IPS-15b (cell line): ENCODE results near the gene FBXL3.
"Not testable (repeated sequence)": the region's sequence is repeated elsewhere in the genome, so short reads cannot be mapped to it uniquely, and the experiment has no call there.

Source experiments
- H3K27me3 ChIP-seq: one replicate; pipeline ENCODE4 v1.6.1; 2013; ENCODE audit warnings: low read length; ENCODE audit not compliant: control insufficient read depth, insufficient read depth
- H3K36me3 ChIP-seq: one replicate; pipeline ENCODE4 v1.6.1; 2013; ENCODE audit warnings: low read length; ENCODE audit not compliant: control insufficient read depth, insufficient read depth
- H3K4me1 ChIP-seq: one replicate; pipeline ENCODE4 v1.6.1; 2013; ENCODE audit warnings: mild to moderate bottlenecking, low read length; ENCODE audit not compliant: control insufficient read depth, insufficient read depth
- H3K4me3 ChIP-seq: one replicate; pipeline ENCODE4 v1.5.1; 2013; ENCODE audit warnings: low read depth, low read length
- H3K9ac ChIP-seq: one replicate; pipeline ENCODE4 v1.6.1; 2013; ENCODE audit warnings: low read depth, mild to moderate bottlenecking, low read length
- H3K9me3 ChIP-seq: one replicate; pipeline ENCODE4 v1.6.1; 2013; ENCODE audit warnings: mild to moderate bottlenecking, low read length; ENCODE audit not compliant: control insufficient read depth, insufficient read depth

The FBXL3 gene

GRCh38 chr13:77022341-77022740 is 4.6 kb downstream of the FBXL3 start:
- no peaks in the 10 kb centered on the region for H3K36me3 ChIP-seq

GRCh38 chr13:77019756-77020155 is 7.2 kb downstream of the FBXL3 start:
- no peaks in the 10 kb centered on the region for H3K4me1 ChIP-seq
- no peak overlapping the region for H3K9ac ChIP-seq
- no peaks in the 10 kb centered on the region for H3K9me3 ChIP-seq
- no peaks in the 10 kb centered on the region for H3K27me3 ChIP-seq
- H3K4me3 ChIP-seq: no peak overlapping the region
- peaks cover 5% of the 10 kb centered on the region for H3K36me3 ChIP-seq

More at GRCh38 chr13:77022341-77022740, 4.6 kb downstream of the FBXL3 start:
- H3K4me3 ChIP-seq: no peak overlapping the region
- H3K4me1 ChIP-seq: peaks cover 3% of the 10 kb centered on the region
- H3K9ac ChIP-seq: no peak overlapping the region
- H3K9me3 ChIP-seq: no peaks in the 10 kb centered on the region
- H3K27me3 ChIP-seq: no peaks in the 10 kb centered on the region

- Histone ChIP-seq H3K36me3 (peaks cover 15% of the 10 kb centered on the region), H3K9me3 (no peaks in the 10 kb centered on the region)
Measured at GRCh38 chr13:77016888-77017623, 9.9 kb downstream of the FBXL3 start.

GRCh38 chr13:77016251-77016812 is 10.6 kb downstream of the FBXL3 start:
- H3K36me3 ChIP-seq: peaks cover 18% of the 10 kb centered on the region
- H3K4me3 ChIP-seq: no peak overlapping the region
- no peaks in the 10 kb centered on the region for H3K27me3 ChIP-seq
- H3K4me1 ChIP-seq: no peaks in the 10 kb centered on the region
- H3K9ac ChIP-seq: no peak overlapping the region
- no peaks in the 10 kb centered on the region for H3K9me3 ChIP-seq

More at GRCh38 chr13:77016888-77017623, 9.9 kb downstream of the FBXL3 start:
- Histone ChIP-seq H3K9ac (no peak overlapping the region), H3K4me1 (no peaks in the 10 kb centered on the region), H3K27me3 (no peaks in the 10 kb centered on the region), H3K4me3 (no peak overlapping the region)

GRCh38 chr13:77014906-77015685 is 11.9 kb downstream of the FBXL3 start:
- H3K4me1 ChIP-seq: no peaks in the 10 kb centered on the region
- H3K4me3 ChIP-seq: no peak overlapping the region
- peaks cover 19% of the 10 kb centered on the region for H3K36me3 ChIP-seq
- no peaks in the 10 kb centered on the region for H3K27me3 ChIP-seq
- H3K9ac ChIP-seq: no peak overlapping the region
- no peaks in the 10 kb centered on the region for H3K9me3 ChIP-seq

GRCh38 chr13:77013853-77014542 is 13.0 kb downstream of the FBXL3 start:
- Histone ChIP-seq H3K36me3 (peaks cover 19% of the 10 kb centered on the region), H3K27me3 (no peaks in the 10 kb centered on the region), H3K4me3 (no peak overlapping the region), H3K4me1 (no peaks in the 10 kb centered on the region), H3K9me3 (no peaks in the 10 kb centered on the region), H3K9ac (no peak overlapping the region)

GRCh38 chr13:77009719-77010118 is 17.2 kb downstream of the FBXL3 start:
- not testable (repeated sequence) for H3K4me3 ChIP-seq, H3K4me1 ChIP-seq, H3K9me3 ChIP-seq, H3K9ac ChIP-seq, H3K27me3 ChIP-seq
- peaks cover 14% of the 10 kb centered on the region for H3K36me3 ChIP-seq

GRCh38 chr13:77009011-77009410 is 17.9 kb downstream of the FBXL3 start:
- no peaks in the 10 kb centered on the region for H3K9me3 ChIP-seq
- H3K9ac ChIP-seq: no peak overlapping the region
- no peaks in the 10 kb centered on the region for H3K27me3 ChIP-seq
- H3K4me1 ChIP-seq: no peaks in the 10 kb centered on the region
- H3K4me3 ChIP-seq: no peak overlapping the region
- peaks cover 8% of the 10 kb centered on the region for H3K36me3 ChIP-seq

- not testable (repeated sequence) for H3K36me3 ChIP-seq
Measured at GRCh38 chr13:77008337-77008736, 18.6 kb downstream of the FBXL3 start.

GRCh38 chr13:77002590-77003190 is 24.3 kb downstream of the FBXL3 start:
- Histone ChIP-seq H3K9me3 (no peaks in the 10 kb centered on the region), H3K9ac (no peak overlapping the region), H3K36me3 (no peaks in the 10 kb centered on the region), H3K4me1 (no peaks in the 10 kb centered on the region), H3K27me3 (no peaks in the 10 kb centered on the region), H3K4me3 (no peak overlapping the region)

More at GRCh38 chr13:77008337-77008736, 18.6 kb downstream of the FBXL3 start:
- H3K9me3 ChIP-seq, H3K27me3 ChIP-seq, H3K9ac ChIP-seq, H3K4me1 ChIP-seq, H3K4me3 ChIP-seq: not testable (repeated sequence)

GRCh38 chr13:77001963-77002587 is 24.9 kb downstream of the FBXL3 start:
- Histone ChIP-seq H3K36me3 (no peaks in the 10 kb centered on the region), H3K9me3 (no peaks in the 10 kb centered on the region), H3K27me3 (no peaks in the 10 kb centered on the region), H3K4me3 (no peak overlapping the region), H3K4me1 (no peaks in the 10 kb centered on the region), H3K9ac (no peak overlapping the region)
